Astrocyte (in vitro differentiated cells and primary cell): Measurements from ENCODE around the gene IKZF2. TPM values are rescaled to one million over a fixed set of nuclear protein-coding genes. Genes with fewer than 3 reads are reported as not detected.

Source experiments
- DNase-seq: peaks from one replicate; pipeline ENCODE4 v3.0.0-alpha.2; 2010; ENCODE audit warnings: low read depth
- FAIRE-seq: peaks from 2 replicates; lab custom pipeline; 2011; peaks lifted over from hg19 to GRCh38; lab: Jason Lieb, UNC
- H2AFZ ChIP-seq: 2 replicates; pipeline ENCODE4 v1.6.0; 2012; ENCODE audit warnings: low read depth, low read length, inconsistent platforms
- H3K27ac ChIP-seq: 2 replicates; pipeline ENCODE4 v1.5.1; 2011; ENCODE audit warnings: low read depth, low read length, inconsistent platforms
- H3K27me3 ChIP-seq: 2 replicates; pipeline ENCODE4 v1.6.0; 2011; ENCODE audit warnings: low read length, inconsistent platforms; ENCODE audit not compliant: insufficient read depth
- H3K36me3 ChIP-seq: 2 replicates; pipeline ENCODE4 v1.5.1; 2011; ENCODE audit warnings: low read length, inconsistent platforms; ENCODE audit not compliant: insufficient read depth
- H3K4me1 ChIP-seq: 2 replicates; pipeline ENCODE4 v1.5.1; 2011; ENCODE audit warnings: low read length, inconsistent platforms; ENCODE audit not compliant: insufficient read depth
- H3K4me2 ChIP-seq: 2 replicates; pipeline ENCODE4 v1.6.0; 2012; ENCODE audit warnings: low read length, inconsistent platforms
- H3K4me3 ChIP-seq: 2 replicates; pipeline ENCODE4 v1.5.1; 2011; ENCODE audit warnings: low read depth, mild to moderate bottlenecking, low read length, inconsistent platforms; ENCODE audit not compliant: insufficient read depth
- H3K79me2 ChIP-seq: 2 replicates; pipeline ENCODE4 v1.6.0; 2012; ENCODE audit warnings: mild to moderate bottlenecking, low read length, inconsistent platforms; ENCODE audit not compliant: insufficient read depth
- H3K9ac ChIP-seq: 2 replicates; pipeline ENCODE4 v1.6.0; 2012; ENCODE audit warnings: mild to moderate bottlenecking, low read length, inconsistent platforms
- H3K9me3 ChIP-seq: 2 replicates; pipeline ENCODE4 v1.5.1; 2012; ENCODE audit warnings: low read depth, mild to moderate bottlenecking, low read length, inconsistent platforms; ENCODE audit not compliant: insufficient read depth
- H4K20me1 ChIP-seq: 2 replicates; pipeline ENCODE4 v1.6.0; 2012; ENCODE audit warnings: low read length, inconsistent platforms; ENCODE audit not compliant: insufficient read depth
- H3K27ac Mint-ChIP-seq: one replicate; pipeline ENCODE4 v1.8.0; 2021; ENCODE audit warnings: mild to moderate bottlenecking, mixed read lengths; ENCODE audit not compliant: unreplicated experiment
- H3K27me3 Mint-ChIP-seq: one replicate; pipeline ENCODE4 v1.8.0; 2021; ENCODE audit warnings: low read depth, mixed read lengths; ENCODE audit not compliant: unreplicated experiment
- H3K36me3 Mint-ChIP-seq: one replicate; pipeline ENCODE4 v1.8.0; 2021; ENCODE audit warnings: low read depth, mixed read lengths; ENCODE audit not compliant: unreplicated experiment
- H3K4me1 Mint-ChIP-seq: one replicate; pipeline ENCODE4 v1.8.0; 2021; ENCODE audit warnings: low read depth, mixed read lengths; ENCODE audit not compliant: unreplicated experiment
- H3K4me3 Mint-ChIP-seq: one replicate; pipeline ENCODE4 v1.8.0; 2021; ENCODE audit warnings: mild to moderate bottlenecking, moderate library complexity, mixed read lengths; ENCODE audit not compliant: unreplicated experiment
- H3K9me3 Mint-ChIP-seq: one replicate; pipeline ENCODE4 v1.8.0; 2021; ENCODE audit warnings: mild to moderate bottlenecking, mixed read lengths; ENCODE audit not compliant: unreplicated experiment
- EZH2 ChIP-seq: IDR thresholded peaks from 2 replicates; pipeline ENCODE4 v1.6.1; 2012; ENCODE audit warnings: mild to moderate bottlenecking, low read length, inconsistent platforms; ENCODE audit not compliant: insufficient read depth
- total RNA-seq: library from RNA; stranded (reverse); gene quantifications from 2 replicates; pipeline ENCODE4 v1.2.1, GENCODE V29; 2021
- TF ChIP-seq, protein P1 (sequence below): IDR thresholded peaks from 2 replicates; pipeline ENCODE4 v1.5.1; 2011; ENCODE audit warnings: low read depth, mild to moderate bottlenecking, inconsistent platforms, low read length, moderate library complexity; ENCODE audit not compliant: insufficient read depth

Gene IKZF2
- total RNA-seq, 1 donor from 2014 or later: 15.5 TPM

DNA sequence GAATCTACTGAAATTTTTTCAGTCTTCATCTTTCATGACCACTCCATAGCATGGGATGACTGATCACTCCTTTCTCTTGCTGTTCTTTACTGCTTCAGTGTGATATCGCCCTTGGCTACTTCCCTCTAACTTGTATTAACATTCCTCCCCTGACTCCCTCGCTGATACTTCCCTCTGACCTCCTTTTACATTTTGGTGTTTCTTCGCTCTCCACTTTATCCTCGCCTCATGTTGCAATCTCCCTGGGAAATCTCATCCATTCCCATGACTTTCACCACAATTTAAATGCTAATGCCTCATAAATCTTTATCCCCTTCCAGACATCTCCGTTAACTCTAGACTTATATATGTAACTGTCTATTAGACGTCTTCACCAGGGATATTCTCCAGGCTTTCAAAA lies 167.3 kb downstream of the IKZF2 start:
- H3K9me3 ChIP-seq: no peaks in the 10 kb centered on the region
- Mint-ChIP-seq H3K27me3 (no peaks in the 10 kb centered on the region), H3K27ac (no peak overlapping the region), H3K36me3 (no peaks in the 10 kb centered on the region), H3K4me1 (no peaks in the 10 kb centered on the region), H3K4me3 (no peak overlapping the region), H3K9me3 (no peaks in the 10 kb centered on the region)
- no peak overlapping the region for H3K4me3 ChIP-seq
- FAIRE-seq: no peak
- H3K36me3 ChIP-seq: no peaks in the 10 kb centered on the region
- no peak for DNase-seq
- no peaks in the 10 kb centered on the region for H3K27me3 ChIP-seq
- H3K4me2 ChIP-seq: no peak overlapping the region
- H4K20me1 ChIP-seq: no peaks in the 10 kb centered on the region
- H3K4me1 ChIP-seq: no peaks in the 10 kb centered on the region
- no peak overlapping the region for H3K9ac ChIP-seq
- no peak overlapping the region for H2AFZ ChIP-seq
- H3K79me2 ChIP-seq: no peaks in the 10 kb centered on the region
- H3K27ac ChIP-seq: no peak overlapping the region
- no peak for TF ChIP-seq EZH2
- TF ChIP-seq, protein P1, sequence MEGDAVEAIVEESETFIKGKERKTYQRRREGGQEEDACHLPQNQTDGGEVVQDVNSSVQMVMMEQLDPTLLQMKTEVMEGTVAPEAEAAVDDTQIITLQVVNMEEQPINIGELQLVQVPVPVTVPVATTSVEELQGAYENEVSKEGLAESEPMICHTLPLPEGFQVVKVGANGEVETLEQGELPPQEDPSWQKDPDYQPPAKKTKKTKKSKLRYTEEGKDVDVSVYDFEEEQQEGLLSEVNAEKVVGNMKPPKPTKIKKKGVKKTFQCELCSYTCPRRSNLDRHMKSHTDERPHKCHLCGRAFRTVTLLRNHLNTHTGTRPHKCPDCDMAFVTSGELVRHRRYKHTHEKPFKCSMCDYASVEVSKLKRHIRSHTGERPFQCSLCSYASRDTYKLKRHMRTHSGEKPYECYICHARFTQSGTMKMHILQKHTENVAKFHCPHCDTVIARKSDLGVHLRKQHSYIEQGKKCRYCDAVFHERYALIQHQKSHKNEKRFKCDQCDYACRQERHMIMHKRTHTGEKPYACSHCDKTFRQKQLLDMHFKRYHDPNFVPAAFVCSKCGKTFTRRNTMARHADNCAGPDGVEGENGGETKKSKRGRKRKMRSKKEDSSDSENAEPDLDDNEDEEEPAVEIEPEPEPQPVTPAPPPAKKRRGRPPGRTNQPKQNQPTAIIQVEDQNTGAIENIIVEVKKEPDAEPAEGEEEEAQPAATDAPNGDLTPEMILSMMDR: no peak

DNA sequence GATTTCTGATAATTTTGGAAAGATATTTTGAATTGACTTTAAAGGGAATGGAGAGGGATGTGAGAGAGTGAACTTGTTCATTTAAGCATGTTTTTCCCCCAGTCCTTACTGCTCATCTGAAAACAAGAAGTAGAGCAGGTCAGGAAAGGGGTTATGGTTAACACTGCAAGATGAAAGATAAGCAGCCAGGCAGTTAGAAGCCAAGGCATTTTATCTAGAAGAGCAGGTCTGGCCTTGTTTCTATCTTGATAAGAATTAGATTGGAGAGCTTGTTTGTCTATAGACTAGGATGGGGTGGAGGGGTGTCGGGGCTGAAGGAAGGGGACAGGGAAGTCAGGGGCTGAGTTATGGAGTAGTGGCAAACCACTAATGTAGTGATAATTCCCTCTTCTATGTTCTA lies 171.6 kb downstream of the IKZF2 start:
- Histone ChIP-seq H3K4me1 (peaks cover 1% of the 10 kb centered on the region), H3K79me2 (no peaks in the 10 kb centered on the region), H3K27me3 (no peaks in the 10 kb centered on the region), H3K9me3 (no peaks in the 10 kb centered on the region), H3K4me3 (no peak overlapping the region), H3K27ac (no peak overlapping the region), H3K4me2 (no peak overlapping the region), H4K20me1 (no peaks in the 10 kb centered on the region), H2AFZ (no peak overlapping the region), H3K36me3 (no peaks in the 10 kb centered on the region), H3K9ac (no peak overlapping the region)
- Mint-ChIP-seq H3K9me3 (no peaks in the 10 kb centered on the region), H3K36me3 (no peaks in the 10 kb centered on the region), H3K27me3 (no peaks in the 10 kb centered on the region), H3K4me1 (peaks cover 9% of the 10 kb centered on the region), H3K27ac (no peak overlapping the region), H3K4me3 (no peak overlapping the region)
- FAIRE-seq (no peak), DNase-seq (no peak)
- no peak for TF ChIP-seq EZH2
- TF ChIP-seq, protein P1: no peak

DNA sequence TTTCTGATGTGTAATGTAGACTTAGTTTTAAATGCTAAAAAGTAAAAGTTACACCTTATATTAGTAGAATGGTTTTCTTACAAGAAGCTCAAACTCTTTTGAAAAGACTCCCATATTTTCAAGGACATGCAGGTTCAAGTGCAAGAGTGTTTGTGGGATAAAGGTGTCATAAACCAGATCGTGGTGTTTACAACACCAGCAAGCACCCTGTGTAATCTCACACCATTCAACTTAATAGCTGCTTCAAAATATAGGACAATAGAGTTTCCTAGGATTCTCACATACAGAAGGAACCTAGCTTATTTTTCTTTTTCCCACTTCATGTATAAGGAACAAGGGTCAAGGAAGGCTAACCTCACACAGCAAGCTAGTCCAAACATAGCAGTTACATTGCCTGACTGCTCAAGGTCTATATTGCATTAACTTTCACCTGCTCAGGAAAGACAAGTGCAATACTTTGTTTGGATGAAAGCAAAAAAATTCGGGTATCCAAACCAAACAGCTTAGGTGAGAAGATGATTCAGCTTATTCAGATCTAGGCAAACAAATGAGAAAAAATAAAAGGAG lies 172.3 kb downstream of the IKZF2 start:
- no peak overlapping the region for H3K9ac ChIP-seq
- no peaks in the 10 kb centered on the region for H3K27me3 ChIP-seq
- no peak overlapping the region for H3K4me2 ChIP-seq
- peaks cover 15% of the 10 kb centered on the region for H3K4me1 Mint-ChIP-seq
- no peaks in the 10 kb centered on the region for H3K27me3 Mint-ChIP-seq
- no peak overlapping the region for H3K4me3 Mint-ChIP-seq
- TF ChIP-seq EZH2: no peak
- TF ChIP-seq, protein P1: no peak
- H2AFZ ChIP-seq: no peak overlapping the region
- no peaks in the 10 kb centered on the region for H3K9me3 Mint-ChIP-seq
- no peak overlapping the region for H3K27ac ChIP-seq
- H3K79me2 ChIP-seq: no peaks in the 10 kb centered on the region
- H3K9me3 ChIP-seq: no peaks in the 10 kb centered on the region
- peaks cover 6% of the 10 kb centered on the region for H3K4me1 ChIP-seq
- no peak overlapping the region for H3K4me3 ChIP-seq
- H3K27ac Mint-ChIP-seq: no peak overlapping the region
- no peaks in the 10 kb centered on the region for H3K36me3 Mint-ChIP-seq
- DNase-seq: no peak
- H3K36me3 ChIP-seq: no peaks in the 10 kb centered on the region
- H4K20me1 ChIP-seq: no peaks in the 10 kb centered on the region
- no peak for FAIRE-seq
